Measurements from ENCODE around the gene ARMC5. TPM values are rescaled to one million over a fixed set of nuclear protein-coding genes. Genes with fewer than 3 reads are reported as not detected.

The ARMC5 gene
- total and polyA plus RNA-seq, 9 of the 15 experiments (the other 6 are each of a cell fraction or from before 2014, with no cell fraction given) = 0.11 to 13.5 (median 2.1) TPM

GRCh38 chr16:31479751-31480150 lies 20.4 kb downstream of the ARMC5 start:
- H3K9me3 ChIP-seq (replicated peaks; ENCODE audit: control insufficient read depth, insufficient read depth, low read depth, low read length) = no peaks in the 10 kb centered on the region
- FAIRE-seq = no peak
- ChIA-PET POLR2A (interaction anchor here (0.7 kb wide), 1 partner anchor 14 kb away, joined by 4 read pairs; no protein-coding TSS in a partner anchor), CTCF (ENCODE audit: low intra/inter-chr PET ratio) (no interaction called here)
- H3K4me2 ChIP-seq (ENCODE audit: insufficient read depth, low read length) = no peak overlapping the region
- no peak overlapping the region for H2AFZ ChIP-seq (ENCODE audit: low read depth, low read length)
- no peak overlapping the region for H3K27ac ChIP-seq (ENCODE audit: extremely low read depth, low read depth, low read length)
- intact Hi-C loops (cut with micrococcal nuclease) = no loop called here
- 86% methylated on average over 9 of the region's 9 CpGs for WGBS (ENCODE audit: insufficient coverage, low coverage, missing lambda C conversion rate)
- no peak for ATAC-seq
- no peaks in the 10 kb centered on the region for H4K20me1 ChIP-seq (replicated peaks; ENCODE audit: control insufficient read depth, insufficient read depth, low read length)
- no peak overlapping the region for H3K4me3 ChIP-seq
- no peaks in the 10 kb centered on the region for H3K36me3 ChIP-seq (ENCODE audit: control insufficient read depth, insufficient read depth, low read length)
- in situ Hi-C loops (cut with MboI) = no loop called here
- no peaks in the 10 kb centered on the region for H3K27me3 ChIP-seq (ENCODE audit: control insufficient read depth in 2 of 2, insufficient read depth in 2 of 2, low read length in 2 of 2)
- H3K79me2 ChIP-seq (ENCODE audit: control insufficient read depth, insufficient read depth, low read length) = no peaks in the 10 kb centered on the region
- DNase-seq (ENCODE audit: extremely low read depth in 1 of 4, low spot score in 3 of 4) = no peak
- no TSS peak for BruUV-seq (replicated peaks)
- no peaks in the 10 kb centered on the region for H3K9me1 ChIP-seq (ENCODE audit: control insufficient read depth, insufficient read depth, low read length)
- TF ChIP-seq ZNF79 (CRISPR knock-in tag; IDR thresholded peaks at IDR 0.05; ENCODE audit: low read depth) (no peak), CBFA2T3 (IDR thresholded peaks at IDR 0.05) (no peak), ZFP1 (CRISPR knock-in tag; IDR thresholded peaks at IDR 0.05) (no peak), ASH1L (IDR thresholded peaks at IDR 0.05; ENCODE audit: borderline replicate concordance, low read depth, partially characterized antibody) (no peak), TFAP4 (CRISPR knock-in tag; IDR thresholded peaks at IDR 0.05; ENCODE audit: borderline replicate concordance) (no peak), HSF4 (CRISPR knock-in tag; IDR thresholded peaks at IDR 0.05; ENCODE audit: borderline replicate concordance) (no peak), MEF2A (IDR thresholded peaks at IDR 0.05; ENCODE audit: control insufficient read depth, low read depth, low read length) (no peak)
- H3K4me1 ChIP-seq (replicated peaks in 1 of 2; ENCODE audit: control insufficient read depth in 2 of 2, insufficient read depth in 2 of 2, low read length in 2 of 2) = peaks cover 30 to 48% of the 10 kb centered on the region in 2 experiments
- no peak overlapping the region for H3K9ac ChIP-seq (ENCODE audit: insufficient read depth in 1 of 2, low read depth in 2 of 2, low read length in 2 of 2)
